NCI-H2227 treated with DMSO at 0.1 percent for 48 hours (cell line): Measurements from ENCODE around the gene PCBD1.

Experiments
- DNase-seq: peaks from one replicate; lab custom pipeline; 2025; lab: John Stamatoyannopoulos, UW

The PCBD1 gene

DNA sequence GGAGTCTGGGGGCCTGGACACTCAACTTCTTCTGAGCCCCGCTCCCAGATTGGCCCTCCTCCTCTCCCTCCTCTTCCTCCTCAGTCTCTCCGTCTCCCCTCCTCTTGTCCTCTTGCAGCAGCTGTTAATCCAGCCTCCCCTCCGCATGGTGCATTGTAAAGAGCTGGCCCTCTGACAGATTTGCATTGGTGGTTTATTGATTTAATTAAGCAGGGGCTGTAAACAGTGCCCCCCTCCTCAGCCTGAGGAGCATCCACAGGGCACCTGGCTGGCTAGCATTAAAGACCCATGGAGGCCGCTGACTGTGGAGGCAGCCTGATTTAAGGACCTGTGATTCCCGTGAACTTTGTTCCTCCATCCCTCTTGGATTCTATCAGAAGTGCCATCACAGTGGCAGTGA, 28.9 kb upstream of the PCBD1 start:
- no peak for DNase-seq

- DNase-seq: no peak
These were observed 27.9 kb upstream of the PCBD1 start for GRCh38 chr10:70916241-70916640.

DNA sequence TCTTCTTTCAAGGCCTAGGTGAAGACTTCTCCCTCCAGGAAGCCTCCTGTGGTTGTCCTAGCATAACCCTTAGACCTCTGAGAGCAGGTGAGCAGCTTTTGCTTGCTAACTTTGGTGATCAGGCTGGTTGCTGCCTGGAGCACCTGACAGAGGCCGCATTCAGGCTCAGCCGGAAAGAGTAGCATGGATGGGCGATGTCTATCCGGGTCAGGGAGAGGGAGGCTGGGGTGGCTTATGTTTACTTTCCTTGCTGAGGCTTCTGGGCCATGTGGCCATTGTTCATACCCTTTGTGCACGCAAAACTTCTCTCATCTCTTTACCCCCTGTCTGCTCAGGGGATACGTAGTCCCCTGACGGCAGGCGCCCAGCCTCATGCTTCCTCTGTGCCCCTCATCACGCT, 27.4 kb upstream of the PCBD1 start:
- no peak for DNase-seq

- no peak for DNase-seq
These were observed 26.8 kb upstream of the PCBD1 start for GRCh38 chr10:70915206-70915605.

GRCh38 chr10:70914316-70914864, 26.0 kb upstream of the PCBD1 start:
- no peak for DNase-seq

DNA sequence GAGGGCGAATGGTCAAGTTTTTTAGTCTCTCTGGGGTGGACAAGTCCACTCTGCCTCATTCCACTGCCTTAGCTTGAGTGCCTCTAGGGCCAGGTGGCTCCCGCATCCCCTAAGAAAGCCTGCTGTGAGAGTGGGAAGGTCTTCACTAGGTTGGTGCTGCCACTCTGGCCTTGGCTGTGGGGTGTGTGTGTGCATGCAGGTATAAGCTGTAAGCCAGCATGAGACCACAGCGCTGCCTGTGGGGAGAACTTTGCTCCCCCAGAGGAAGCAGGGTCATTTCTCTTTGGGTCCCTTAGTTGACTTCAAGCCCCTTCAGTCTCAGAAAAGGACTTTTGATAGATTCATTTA, 25.5 kb upstream of the PCBD1 start:
- no peak for DNase-seq

- DNase-seq: no peak
These were observed 25.0 kb upstream of the PCBD1 start for GRCh38 chr10:70913191-70913892.

DNA sequence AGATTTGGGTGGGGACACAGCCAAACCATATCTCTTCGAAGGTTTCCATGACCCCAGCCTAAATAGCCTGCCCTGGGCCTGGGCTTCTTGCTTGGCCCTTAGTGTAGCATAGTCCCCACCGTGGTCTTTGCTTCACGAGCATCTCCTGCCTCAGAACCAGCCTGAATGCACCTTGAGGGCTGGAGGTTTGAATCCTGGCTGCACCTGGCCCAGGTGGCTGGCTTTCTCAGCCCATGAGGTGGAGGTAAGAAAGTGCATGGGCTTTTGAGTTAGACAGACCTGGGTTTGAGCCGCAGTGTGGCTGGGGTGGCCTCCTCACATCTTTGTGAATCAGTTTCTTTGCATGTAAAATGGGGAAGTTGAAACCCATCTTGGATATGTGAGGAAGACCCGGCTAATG, 24.2 kb upstream of the PCBD1 start:
- DNase-seq: no peak

GRCh38 chr10:70911386-70911785, 23.0 kb upstream of the PCBD1 start:
- DNase-seq: no peak

- no peak for DNase-seq
These were observed 22.3 kb upstream of the PCBD1 start for GRCh38 chr10:70910486-70911341.

DNA sequence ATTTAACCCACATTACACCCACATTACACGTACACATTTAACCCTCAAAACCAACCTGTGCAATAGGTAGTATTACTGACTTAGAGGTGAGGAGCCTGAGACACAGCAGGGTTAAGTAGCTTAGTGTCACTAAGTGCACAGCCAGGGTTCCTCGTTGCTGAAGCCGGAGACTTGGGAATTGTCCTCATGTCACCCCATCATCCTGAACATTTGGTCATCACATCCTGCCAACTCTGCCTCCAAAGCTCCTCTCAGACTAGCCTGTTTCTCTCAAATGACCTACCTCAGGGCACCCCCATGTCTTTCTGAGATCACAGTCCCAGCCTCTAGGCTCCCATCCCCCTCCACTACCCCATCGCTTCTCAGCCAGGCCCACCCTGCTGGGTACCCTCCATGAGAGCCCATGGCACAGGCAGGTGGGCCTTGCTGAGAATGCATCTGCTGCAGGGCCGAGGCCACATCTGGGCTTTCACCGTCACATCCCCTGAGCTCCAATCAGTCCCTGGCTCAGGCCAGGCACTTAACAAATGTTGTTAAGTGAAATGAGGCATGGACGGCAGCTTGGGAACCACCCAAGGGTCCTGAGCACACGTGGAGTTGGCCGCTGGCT, 21.1 kb upstream of the PCBD1 start:
- DNase-seq: no peak

DNA sequence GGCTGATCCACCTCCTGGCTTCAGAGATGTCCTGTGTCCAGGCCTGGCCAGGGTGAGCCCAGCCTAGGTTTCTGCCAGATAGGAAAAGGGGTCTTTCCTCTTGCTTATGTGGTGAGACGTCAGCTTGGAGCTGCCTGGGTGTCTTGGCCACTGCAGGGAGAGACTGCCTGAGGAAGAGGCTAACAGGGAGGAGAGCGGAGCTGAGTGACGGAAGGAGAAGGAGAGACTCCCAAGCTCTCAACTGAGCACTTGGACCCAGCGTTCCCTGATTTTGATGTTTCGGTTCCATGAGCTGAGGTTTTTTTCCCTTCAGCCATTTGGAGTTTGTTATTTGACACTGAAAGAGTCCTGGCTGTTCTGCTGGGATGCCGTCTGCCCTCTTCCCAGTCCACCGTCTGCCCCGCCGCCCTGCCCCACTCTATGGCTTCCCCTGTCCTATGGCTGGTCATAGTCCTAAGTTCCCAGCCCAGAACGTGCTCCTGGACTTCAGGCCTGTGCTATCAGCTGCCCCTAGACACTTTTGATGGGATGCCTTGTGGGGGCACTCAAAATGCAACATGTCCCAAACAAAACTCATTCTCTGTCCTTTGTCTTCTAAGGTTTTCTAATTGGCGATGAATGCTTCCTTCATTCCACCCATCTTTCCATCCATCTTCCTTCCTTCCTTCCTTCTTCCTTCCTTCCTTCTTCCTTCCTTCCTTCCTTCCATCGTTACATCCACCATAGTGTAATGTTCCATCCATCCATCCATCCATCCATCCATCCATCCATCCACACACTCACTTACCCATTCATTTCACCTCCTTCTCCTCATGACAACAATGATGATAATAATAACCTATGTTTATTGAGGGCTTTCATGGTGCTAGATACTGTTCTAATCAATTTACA, 20.3 kb upstream of the PCBD1 start:
- no peak for DNase-seq

GRCh38 chr10:70907637-70908405, 19.5 kb upstream of the PCBD1 start:
- DNase-seq: no peak

GRCh38 chr10:70906953-70907636, 18.7 kb upstream of the PCBD1 start:
- DNase-seq: no peak

- no peak for DNase-seq
These were observed 17.8 kb upstream of the PCBD1 start for GRCh38 chr10:70906031-70906783.

GRCh38 chr10:70905071-70906021, 17.0 kb upstream of the PCBD1 start:
- no peak for DNase-seq

- DNase-seq: peak; percentile 37
These were observed 15.0 kb upstream of the PCBD1 start for GRCh38 chr10:70903262-70903921.

- DNase-seq: no peak
These were observed 14.4 kb upstream of the PCBD1 start for GRCh38 chr10:70902661-70903261.
